ENCODE results near the gene MLF2.

- TF ChIP-seq CTCF (IDR thresholded peaks at IDR 0.05) (no peak), POLR2A (IDR thresholded peaks at IDR 0.05) (no peak), EP300 (IDR thresholded peaks at IDR 0.05) (no peak)
Observed at GRCh38 chr12:6725350-6725749, 27.6 kb downstream of the MLF2 start.

Measured in tibial nerve (tissue), 4 donors.